GDM1 (cell line): ENCODE data around the gene FOCAD.

Experiments used
- DNase-seq: peaks from one replicate; lab custom pipeline; 2025; lab: John Stamatoyannopoulos, UW

The FOCAD gene

GRCh38 chr9:21016701-21017491, 332.8 kb downstream of the FOCAD start:
- DNase-seq: no peak

- DNase-seq: no peak
Observed at GRCh38 chr9:21018177-21018576, 334.1 kb downstream of the FOCAD start.

- no peak for DNase-seq
Observed at GRCh38 chr9:21023861-21024260, 339.8 kb downstream of the FOCAD start.

- no peak for DNase-seq
Observed at GRCh38 chr9:21027295-21027694, 343.2 kb downstream of the FOCAD start.

DNA sequence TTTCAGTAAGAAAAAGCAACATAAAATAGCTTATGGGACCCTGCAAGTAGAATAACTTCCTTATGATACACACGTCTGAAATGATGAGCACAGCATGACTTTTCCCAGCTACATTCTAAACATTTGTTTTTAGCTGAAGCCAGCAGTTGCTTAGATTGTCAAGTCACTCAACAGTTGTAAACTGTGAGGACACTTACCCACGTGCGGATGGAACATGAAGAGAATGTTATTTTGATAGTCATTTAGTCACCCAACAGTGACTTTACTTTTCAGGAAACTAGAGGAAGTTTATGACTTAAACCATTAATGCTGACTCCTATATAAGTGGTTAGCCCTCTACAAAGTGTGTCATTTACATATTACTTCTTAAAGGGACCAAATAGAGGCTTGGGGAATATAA, 344.4 kb downstream of the FOCAD start:
- DNase-seq: no peak

DNA sequence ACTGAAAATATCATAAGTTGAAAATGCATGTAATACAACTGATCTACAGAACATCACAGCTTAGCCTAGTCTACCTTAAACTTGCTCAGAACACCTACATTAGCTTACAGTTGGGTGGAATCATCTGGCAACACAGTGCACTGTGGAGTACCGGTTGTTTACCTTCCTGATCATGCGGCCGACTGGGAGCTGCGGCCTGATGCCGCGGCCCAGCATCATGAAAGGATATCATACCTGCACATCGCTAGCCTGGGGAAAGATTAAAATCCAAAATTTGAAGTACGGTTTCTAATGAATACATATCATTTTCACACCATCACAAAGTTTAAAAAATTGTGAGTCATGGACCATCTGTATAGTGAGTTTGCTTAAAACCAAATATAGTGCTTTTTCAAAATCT, 345.6 kb downstream of the FOCAD start:
- no peak for DNase-seq

GRCh38 chr9:21030389-21031035, 346.5 kb downstream of the FOCAD start:
- DNase-seq: peak; percentile 35

- DNase-seq: peak; percentile 69
Observed at GRCh38 chr9:21031091-21031807, 347.2 kb downstream of the FOCAD start, which contains the start of gene HACD4. Gene HACD4, minus strand, starts transcription at chr9:21031640. Its CDS starts 50 bp downstream, at chr9:21031590.

GRCh38 chr9:21031808-21032183, 347.7 kb downstream of the FOCAD start:
- DNase-seq: no peak

DNA sequence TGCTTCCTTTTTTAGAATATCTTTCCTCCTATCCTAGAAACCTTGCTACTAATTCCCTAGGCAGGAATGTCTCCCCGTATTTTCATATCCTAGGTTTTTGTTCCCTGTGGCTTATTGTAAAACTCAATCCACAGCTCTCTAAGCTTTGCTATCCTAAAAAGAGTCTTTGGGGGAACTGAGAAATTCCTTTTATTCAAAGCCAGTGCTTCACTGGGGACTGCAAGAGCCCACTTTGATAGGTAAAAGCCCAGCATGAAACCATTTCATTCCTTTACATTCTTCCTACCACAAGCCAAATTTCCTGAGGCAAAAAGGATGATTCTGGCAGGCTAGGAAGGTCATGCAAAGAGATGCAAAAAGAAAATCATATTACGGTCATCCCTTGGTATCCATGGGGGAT, 353.2 kb downstream of the FOCAD start:
- no peak for DNase-seq

- DNase-seq: no peak
Observed at GRCh38 chr9:21039302-21039701, 355.2 kb downstream of the FOCAD start.

GRCh38 chr9:21042466-21042865, 358.4 kb downstream of the FOCAD start:
- DNase-seq: no peak

DNA sequence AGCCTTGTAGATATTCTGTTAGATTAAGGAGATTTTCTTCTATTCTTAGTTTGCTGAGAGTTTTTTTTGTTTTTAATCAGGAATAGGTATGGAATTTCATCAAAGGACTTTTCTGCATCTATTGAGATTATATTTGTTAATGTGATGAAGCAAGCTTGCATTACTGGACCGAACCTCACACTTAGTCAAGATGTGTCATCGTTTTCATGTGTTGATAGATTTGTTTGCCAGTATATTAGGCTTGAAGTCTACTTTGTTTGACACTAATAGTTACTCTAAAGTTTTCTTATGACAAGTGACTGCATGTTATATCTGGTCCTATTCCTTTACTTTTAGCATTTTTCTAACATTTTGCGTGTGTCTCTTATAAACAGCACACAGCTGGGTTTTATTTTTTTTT, 359.8 kb downstream of the FOCAD start:
- no peak for DNase-seq
